Measurements from ENCODE around the gene RRAS.

Gene RRAS

GRCh38 chr19:49601482-49602038, 38.4 kb downstream of the RRAS start:
- H3K4me3 ChIP-seq (replicated peaks; ENCODE audit: low read depth, low read length), result no peak overlapping the region
- no peak for DNase-seq (ENCODE audit: extremely low read depth, low read depth)
- no peak for TF ChIP-seq CTCF (IDR thresholded peaks at IDR 0.05; ENCODE audit: low read depth, low read length, missing control alignments)

GRCh38 chr19:49599378-49600295, 40.3 kb downstream of the RRAS start:
- no peak overlapping the region for H3K4me3 ChIP-seq (replicated peaks; ENCODE audit: low read depth, low read length)
- no peak for DNase-seq (ENCODE audit: extremely low read depth, low read depth)
- TF ChIP-seq CTCF (IDR thresholded peaks at IDR 0.05; ENCODE audit: low read depth, low read length, missing control alignments), result no peak

- TF ChIP-seq CTCF (IDR thresholded peaks at IDR 0.05; ENCODE audit: low read depth, low read length, missing control alignments), result no peak
- DNase-seq (ENCODE audit: extremely low read depth, low read depth), result no peak
- no peak overlapping the region for H3K4me3 ChIP-seq (replicated peaks; ENCODE audit: low read depth, low read length)
Observed at GRCh38 chr19:49597703-49597974, 42.3 kb downstream of the RRAS start.

GRCh38 chr19:49596954-49597702, 42.8 kb downstream of the RRAS start:
- TF ChIP-seq CTCF (IDR thresholded peaks at IDR 0.05; ENCODE audit: low read depth, low read length, missing control alignments), result no peak
- DNase-seq (ENCODE audit: extremely low read depth, low read depth), result no peak
- H3K4me3 ChIP-seq (replicated peaks; ENCODE audit: low read depth, low read length), result no peak overlapping the region

- H3K4me3 ChIP-seq (replicated peaks; ENCODE audit: low read depth, low read length), result no peak overlapping the region
- DNase-seq (ENCODE audit: extremely low read depth, low read depth), result no peak
- no peak for TF ChIP-seq CTCF (IDR thresholded peaks at IDR 0.05; ENCODE audit: low read depth, low read length, missing control alignments)
Observed at GRCh38 chr19:49596407-49596806, 43.5 kb downstream of the RRAS start.

- no peak overlapping the region for H3K4me3 ChIP-seq (replicated peaks; ENCODE audit: low read depth, low read length)
- no peak for DNase-seq (ENCODE audit: extremely low read depth, low read depth)
- TF ChIP-seq CTCF (IDR thresholded peaks at IDR 0.05; ENCODE audit: low read depth, low read length, missing control alignments), result no peak
Observed at GRCh38 chr19:49595819-49596404, 44.0 kb downstream of the RRAS start.

All from HFF-Myc (cell line).